ENCODE data around the gene RNU6-1. TPM values are rescaled to one million over a fixed set of nuclear protein-coding genes. Genes with fewer than 3 reads are reported as not detected.
A peak's percentile ranks its signal among the peaks of the same experiment; 100 is the strongest.

RNU6-1 gene
- total RNA-seq, 4 donors from 2014 or later = not detected

- TF ChIP-seq CTCF (IDR thresholded peaks at IDR 0.05) = no peak
- DNase-seq (ENCODE audit: low spot score) (no peak), ATAC-seq (ENCODE audit: low FRiP score) (no peak)
These were observed 331 bp downstream of the RNU6-1 start for GRCh38 chr15:67839499-67839928.

GRCh38 chr15:67838789-67839332, 984 bp downstream of the RNU6-1 start:
- TF ChIP-seq CTCF (IDR thresholded peaks at IDR 0.05) = no peak
- ATAC-seq (ENCODE audit: low FRiP score) (peak; percentile 12), DNase-seq (ENCODE audit: low spot score) (no peak)

GRCh38 chr15:67836955-67837354, 2.9 kb downstream of the RNU6-1 start:
- TF ChIP-seq CTCF (IDR thresholded peaks at IDR 0.05) = no peak
- ATAC-seq (ENCODE audit: low FRiP score) (no peak), DNase-seq (ENCODE audit: low spot score) (no peak)

- DNase-seq (ENCODE audit: low spot score) = no peak
- no peak for ATAC-seq (ENCODE audit: low FRiP score)
- peak in 1 of 3 donors; percentile 37 for TF ChIP-seq CTCF (IDR thresholded peaks at IDR 0.05)
These were observed 3.4 kb downstream of the RNU6-1 start for GRCh38 chr15:67836477-67836876.

- no peak for TF ChIP-seq CTCF (IDR thresholded peaks at IDR 0.05)
- no peak for DNase-seq (ENCODE audit: low spot score)
These were observed 3.8 kb downstream of the RNU6-1 start for GRCh38 chr15:67836134-67836455.

GRCh38 chr15:67835297-67836133, 4.3 kb downstream of the RNU6-1 start:
- DNase-seq (ENCODE audit: low spot score) = no peak

More at GRCh38 chr15:67836134-67836455, 3.8 kb downstream of the RNU6-1 start:
- ATAC-seq (ENCODE audit: low FRiP score) = no peak

More at GRCh38 chr15:67835297-67836133, 4.3 kb downstream of the RNU6-1 start:
- TF ChIP-seq CTCF (IDR thresholded peaks at IDR 0.05) = no peak
- ATAC-seq (ENCODE audit: low FRiP score) = no peak

Data from omental fat pad (tissue), 4 donors.